ENCODE measurements around the gene CEACAM21. TPM values are rescaled to one million over a fixed set of nuclear protein-coding genes. Genes with fewer than 3 reads are reported as not detected.

The CEACAM21 gene
- total RNA-seq, 4 donors from 2014 or later, result 4.3 TPM; not detected in 3

DNA sequence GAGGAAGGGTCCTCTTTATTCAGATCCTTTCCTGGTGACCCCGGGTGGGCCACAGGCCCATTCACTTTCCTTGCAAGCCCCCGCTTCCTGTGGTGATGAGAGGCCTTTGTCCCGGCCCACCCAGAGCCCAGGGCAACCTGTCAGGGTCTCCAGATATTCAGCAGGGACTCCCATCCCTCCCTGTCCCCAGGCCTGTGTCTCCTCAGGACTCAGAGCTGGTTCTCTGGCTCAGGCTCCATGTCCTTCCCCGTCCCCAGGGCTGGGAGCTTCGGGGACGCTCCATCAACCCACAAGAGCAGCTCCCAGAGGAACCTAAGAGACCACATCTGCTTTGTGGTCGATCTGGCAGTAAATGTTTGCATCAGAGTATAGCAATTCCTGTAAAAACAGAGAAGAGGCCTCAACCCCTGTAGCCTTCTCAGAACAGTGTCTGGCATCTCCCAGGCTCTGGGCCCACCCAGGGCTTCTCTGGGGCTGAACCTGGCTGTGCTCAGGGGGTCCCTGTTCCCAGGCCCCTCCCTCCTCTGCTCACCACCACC, 43.1 kb downstream of the CEACAM21 start:
- H3K4me1 ChIP-seq, result no peaks in the 10 kb centered on the region
- peaks cover 41% of the 10 kb centered on the region for H3K27me3 ChIP-seq
- H3K9me3 ChIP-seq, result no peaks in the 10 kb centered on the region
- 20% methylated on average over 1 of the region's 7 CpGs; no CpG with 5 or more reads in 1 of the 2 donors for WGBS, 2 donors (ENCODE audit: low coverage in 1 of 2)
- TF ChIP-seq EP300 (IDR thresholded peaks at IDR 0.05) (no peak), POLR2A (IDR thresholded peaks at IDR 0.05) (no peak), POLR2AphosphoS5 (IDR thresholded peaks at IDR 0.05) (no peak)
- TF ChIP-seq, protein P1, sequence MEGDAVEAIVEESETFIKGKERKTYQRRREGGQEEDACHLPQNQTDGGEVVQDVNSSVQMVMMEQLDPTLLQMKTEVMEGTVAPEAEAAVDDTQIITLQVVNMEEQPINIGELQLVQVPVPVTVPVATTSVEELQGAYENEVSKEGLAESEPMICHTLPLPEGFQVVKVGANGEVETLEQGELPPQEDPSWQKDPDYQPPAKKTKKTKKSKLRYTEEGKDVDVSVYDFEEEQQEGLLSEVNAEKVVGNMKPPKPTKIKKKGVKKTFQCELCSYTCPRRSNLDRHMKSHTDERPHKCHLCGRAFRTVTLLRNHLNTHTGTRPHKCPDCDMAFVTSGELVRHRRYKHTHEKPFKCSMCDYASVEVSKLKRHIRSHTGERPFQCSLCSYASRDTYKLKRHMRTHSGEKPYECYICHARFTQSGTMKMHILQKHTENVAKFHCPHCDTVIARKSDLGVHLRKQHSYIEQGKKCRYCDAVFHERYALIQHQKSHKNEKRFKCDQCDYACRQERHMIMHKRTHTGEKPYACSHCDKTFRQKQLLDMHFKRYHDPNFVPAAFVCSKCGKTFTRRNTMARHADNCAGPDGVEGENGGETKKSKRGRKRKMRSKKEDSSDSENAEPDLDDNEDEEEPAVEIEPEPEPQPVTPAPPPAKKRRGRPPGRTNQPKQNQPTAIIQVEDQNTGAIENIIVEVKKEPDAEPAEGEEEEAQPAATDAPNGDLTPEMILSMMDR (IDR thresholded peaks at IDR 0.05), result no peak
- no peak for ATAC-seq
- no peaks in the 10 kb centered on the region for H3K36me3 ChIP-seq
- no peak overlapping the region for H3K27ac ChIP-seq
- H3K4me3 ChIP-seq, result no peak overlapping the region

DNA sequence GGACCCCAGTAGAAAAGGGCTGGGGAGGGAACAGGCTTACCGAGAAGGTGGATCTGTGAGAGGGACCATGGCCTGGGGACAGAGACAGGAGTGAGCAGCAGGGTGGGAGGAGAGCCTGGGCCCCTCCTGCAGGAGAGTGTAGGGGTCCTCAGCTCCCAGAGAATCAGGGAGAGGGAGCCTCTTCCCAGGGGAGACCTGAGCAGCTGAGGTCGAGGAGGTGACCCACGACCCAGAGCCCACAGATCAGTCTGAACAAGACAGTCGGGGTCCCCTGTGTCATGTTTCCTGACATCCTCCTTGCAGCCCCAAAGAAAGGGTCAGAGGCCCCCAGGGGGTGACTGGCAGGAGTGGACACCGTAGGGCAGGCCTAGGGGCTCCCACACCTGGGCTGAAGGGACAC, 44.2 kb downstream of the CEACAM21 start:
- peaks cover 37% of the 10 kb centered on the region for H3K27me3 ChIP-seq
- no peaks in the 10 kb centered on the region for H3K4me1 ChIP-seq
- no peaks in the 10 kb centered on the region for H3K9me3 ChIP-seq
- no peak overlapping the region for H3K27ac ChIP-seq
- WGBS, 2 donors (ENCODE audit: low coverage in 1 of 2), result 67% methylated on average over 3 of the region's 5 CpGs; no CpG with 5 or more reads in 1 of the 2 donors
- no peak for ATAC-seq
- no peaks in the 10 kb centered on the region for H3K36me3 ChIP-seq
- no peak overlapping the region for H3K4me3 ChIP-seq
- TF ChIP-seq, protein P1 (IDR thresholded peaks at IDR 0.05), result no peak
- no peak for TF ChIP-seq POLR2AphosphoS5 (IDR thresholded peaks at IDR 0.05)
- no peak for TF ChIP-seq POLR2A (IDR thresholded peaks at IDR 0.05)
- no peak for TF ChIP-seq EP300 (IDR thresholded peaks at IDR 0.05)

DNA sequence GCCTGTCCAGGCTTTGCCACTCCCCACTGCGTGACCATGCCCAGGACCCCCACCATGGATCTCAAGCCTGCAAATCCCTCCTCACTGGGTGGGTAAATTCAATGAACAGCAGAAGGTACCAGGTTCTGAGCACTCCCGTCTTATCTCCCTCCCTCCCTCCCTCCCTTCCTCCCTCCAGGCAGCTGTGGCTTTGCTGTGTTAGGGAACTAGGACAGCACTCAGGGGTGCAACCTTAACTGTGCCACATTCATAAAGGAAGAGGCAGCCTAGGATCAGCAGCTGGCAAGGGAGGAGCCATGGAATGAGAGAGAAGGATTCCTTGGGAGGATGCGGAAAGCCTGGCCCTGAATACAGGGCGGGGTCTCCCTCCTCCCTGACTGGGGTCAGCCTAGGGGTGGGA, 45.3 kb downstream of the CEACAM21 start:
- Histone ChIP-seq H3K27me3 (peaks cover 33% of the 10 kb centered on the region), H3K4me3 (no peak overlapping the region), H3K4me1 (no peaks in the 10 kb centered on the region), H3K27ac (no peak overlapping the region), H3K9me3 (no peaks in the 10 kb centered on the region), H3K36me3 (no peaks in the 10 kb centered on the region)
- ATAC-seq, result no peak
- TF ChIP-seq POLR2A (IDR thresholded peaks at IDR 0.05), result no peak
- no peak for TF ChIP-seq POLR2AphosphoS5 (IDR thresholded peaks at IDR 0.05)
- TF ChIP-seq, protein P1 (IDR thresholded peaks at IDR 0.05), result no peak
- no peak for TF ChIP-seq EP300 (IDR thresholded peaks at IDR 0.05)
- WGBS, 2 donors (ENCODE audit: low coverage in 1 of 2), result 29 to 54% methylated on average over 1 to 4 of the region's 4 CpGs

DNA sequence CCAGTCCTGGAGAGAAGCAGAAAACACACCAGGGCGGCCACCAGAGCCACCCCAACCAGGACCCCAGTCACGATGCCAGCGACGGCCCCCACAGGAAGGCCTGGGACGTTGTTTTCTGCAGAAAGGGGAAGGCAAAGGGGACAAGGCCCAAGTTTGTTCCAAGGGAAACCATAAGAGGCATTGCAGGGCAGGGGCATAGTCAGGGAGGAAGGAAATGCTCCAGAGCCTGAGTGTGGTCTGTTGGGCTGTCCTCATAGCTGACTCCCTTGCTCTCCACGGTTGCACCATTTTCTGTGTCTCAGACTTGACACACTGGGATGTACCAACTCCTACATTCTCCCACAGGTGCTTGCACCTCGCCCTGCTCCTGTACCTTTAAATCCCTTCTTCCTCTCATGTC, 45.7 kb downstream of the CEACAM21 start:
- no peak overlapping the region for H3K27ac ChIP-seq
- 46 to 67% methylated on average over 2 of the region's 7 CpGs for WGBS, 2 donors (ENCODE audit: low coverage in 1 of 2)
- peaks cover 35% of the 10 kb centered on the region for H3K27me3 ChIP-seq
- H3K4me3 ChIP-seq, result no peak overlapping the region
- TF ChIP-seq EP300 (IDR thresholded peaks at IDR 0.05) (no peak), POLR2A (IDR thresholded peaks at IDR 0.05) (no peak), POLR2AphosphoS5 (IDR thresholded peaks at IDR 0.05) (no peak)
- TF ChIP-seq, protein P1 (IDR thresholded peaks at IDR 0.05), result no peak
- no peak for ATAC-seq
- H3K36me3 ChIP-seq, result no peaks in the 10 kb centered on the region
- no peaks in the 10 kb centered on the region for H3K9me3 ChIP-seq
- no peaks in the 10 kb centered on the region for H3K4me1 ChIP-seq

DNA sequence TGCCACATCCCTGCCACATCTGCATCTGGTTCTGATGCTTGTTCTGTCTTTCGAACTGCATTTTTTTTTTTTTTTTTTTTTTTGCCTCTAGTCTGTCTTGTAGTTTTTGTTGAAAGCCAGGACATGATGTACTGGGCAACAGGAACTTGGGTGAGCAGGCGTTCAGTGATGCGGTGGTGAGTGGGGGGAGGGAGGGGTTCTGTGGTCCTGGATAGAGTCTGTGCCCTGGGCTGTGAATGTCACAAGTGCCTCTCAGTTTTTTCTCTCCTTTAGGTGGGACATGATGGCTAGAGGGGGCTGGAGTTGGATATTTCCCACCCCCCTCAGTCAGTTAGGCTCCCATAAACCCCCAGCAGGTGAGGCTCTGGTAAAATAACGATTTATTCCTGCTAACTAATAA, 47.4 kb downstream of the CEACAM21 start:
- no peak for ATAC-seq

More for the DNA sequence above, 47.4 kb downstream of the CEACAM21 start:
- no peak overlapping the region for H3K4me3 ChIP-seq
- H3K27me3 ChIP-seq, result peaks cover 47% of the 10 kb centered on the region
- no peaks in the 10 kb centered on the region for H3K9me3 ChIP-seq
- H3K4me1 ChIP-seq, result no peaks in the 10 kb centered on the region
- H3K36me3 ChIP-seq, result no peaks in the 10 kb centered on the region
- H3K27ac ChIP-seq, result no peak overlapping the region
- no peak for TF ChIP-seq EP300 (IDR thresholded peaks at IDR 0.05)
- no peak for TF ChIP-seq POLR2A (IDR thresholded peaks at IDR 0.05)
- WGBS, 2 donors (ENCODE audit: low coverage in 1 of 2), result 39 to 52% methylated on average over 2 of the region's 4 CpGs

Measured in gastroesophageal sphincter (tissue), 4 donors.